NCI-H524 treated with DMSO at 0.1 percent for 48 hours (cell line): ENCODE measurements around the gene LPAR6.
"Not testable (repeated sequence)": the region's sequence is repeated elsewhere in the genome, so short reads cannot be mapped to it uniquely, and the experiment has no call there.

Experiments
- DNase-seq: peaks from one replicate; lab custom pipeline; 2025; lab: John Stamatoyannopoulos, UW

Gene LPAR6

GRCh38 chr13:48412881-48413351 is at the start of gene LPAR6:
LPAR6 (minus strand) TSS chr13:48413113; CDS start chr13:48412423, 690 bp downstream.
- DNase-seq: no peak

GRCh38 chr13:48457578-48458242 is 44.8 kb upstream of the LPAR6 start:
- no peak for DNase-seq

GRCh38 chr13:48456546-48456945 is 43.6 kb upstream of the LPAR6 start:
- no peak for DNase-seq

- not testable (repeated sequence) for DNase-seq
Observed at GRCh38 chr13:48451196-48451595, 38.3 kb upstream of the LPAR6 start.

GRCh38 chr13:48449656-48450055 is 36.7 kb upstream of the LPAR6 start:
- DNase-seq: no peak

GRCh38 chr13:48448959-48449614 is 36.2 kb upstream of the LPAR6 start:
- no peak for DNase-seq

- no peak for DNase-seq
Observed at GRCh38 chr13:48448285-48448958, 35.5 kb upstream of the LPAR6 start.

- no peak for DNase-seq
Observed at GRCh38 chr13:48446464-48446863, 33.6 kb upstream of the LPAR6 start.

- DNase-seq: no peak
Observed at GRCh38 chr13:48443442-48444208, 30.7 kb upstream of the LPAR6 start.

- no peak for DNase-seq
Observed at GRCh38 chr13:48437371-48437770, 24.5 kb upstream of the LPAR6 start.

- DNase-seq: no peak
Observed at GRCh38 chr13:48436661-48437288, 23.9 kb upstream of the LPAR6 start.

GRCh38 chr13:48434200-48434599 is 21.3 kb upstream of the LPAR6 start:
- DNase-seq: no peak

GRCh38 chr13:48431987-48432615 is 19.2 kb upstream of the LPAR6 start:
- DNase-seq: no peak

GRCh38 chr13:48431431-48431830 is 18.5 kb upstream of the LPAR6 start:
- no peak for DNase-seq

- no peak for DNase-seq
Observed at GRCh38 chr13:48429886-48430285, 17.0 kb upstream of the LPAR6 start.

GRCh38 chr13:48429036-48429435 is 16.1 kb upstream of the LPAR6 start:
- no peak for DNase-seq

GRCh38 chr13:48426755-48427298 is 13.9 kb upstream of the LPAR6 start:
- not testable (repeated sequence) for DNase-seq

GRCh38 chr13:48426052-48426451 is 13.1 kb upstream of the LPAR6 start:
- no peak for DNase-seq

- no peak for DNase-seq
Observed at GRCh38 chr13:48424212-48424611, 11.3 kb upstream of the LPAR6 start.

- DNase-seq: not testable (repeated sequence)
Observed at GRCh38 chr13:48422003-48422402, 9.1 kb upstream of the LPAR6 start.

- DNase-seq: no peak
Observed at GRCh38 chr13:48415516-48415915, 2.6 kb upstream of the LPAR6 start.
